Left cardiac atrium (tissue), 4 donors: ENCODE data around the gene CCDC9B. TPM values are rescaled to one million over a fixed set of nuclear protein-coding genes. Genes with fewer than 3 reads are reported as not detected.

Source experiments
- ATAC-seq, 2 donors: fragments of 200-7000 bp; cut with Tn5 transposase; one replicate each; pipeline ENCODE4 v1.9.1; 2020; ENCODE audit warnings: mild to moderate bottlenecking in 2 of 2, moderate library complexity in 2 of 2
- DNase-seq: peaks from one replicate; pipeline ENCODE4 v3.0.0-alpha.2; 2020
- intact Hi-C, 2 donors: fragments of 100-400 bp; cut with DNase I; formaldehyde crosslinking; loops; one replicate each; pipeline versions ENCODE4 v1.14.1 to v1.15.1; 2022 to 2023
- long read RNA-seq: library from polyadenylated mRNA; unstranded; transcript quantifications from one replicate; pipeline ENCODE4 v2.0.0, GENCODE V29; 2021
- total RNA-seq, 2 donors: library from RNA; stranded (reverse); fragmentation: NEBNext Ultra II Directional; extraction: Animal tissue kit (Norgen Biotek cat#: 25700); gene quantifications; one replicate each; pipeline ENCODE4 v1.2.1, GENCODE V29; 2021
- donor health status: DM: no; HTN: yes; CAD: no.
- donor health status: DM: no; HTN: yes; CAD: no; lungs with severe emphysema.
- donor health status: DM: yes; HTN: yes; CAD: no.
- donor health status: Dilated cardiomyopathy.

The CCDC9B gene
- total RNA-seq, result 10 to 100 TPM; 72.1 to 83.8 TPM
- long read RNA-seq, partial matches to known transcripts, result 4 of 8 reads
- long read RNA-seq, other reads (novel, unspliced or antisense), result 2 of 8 reads

DNA sequence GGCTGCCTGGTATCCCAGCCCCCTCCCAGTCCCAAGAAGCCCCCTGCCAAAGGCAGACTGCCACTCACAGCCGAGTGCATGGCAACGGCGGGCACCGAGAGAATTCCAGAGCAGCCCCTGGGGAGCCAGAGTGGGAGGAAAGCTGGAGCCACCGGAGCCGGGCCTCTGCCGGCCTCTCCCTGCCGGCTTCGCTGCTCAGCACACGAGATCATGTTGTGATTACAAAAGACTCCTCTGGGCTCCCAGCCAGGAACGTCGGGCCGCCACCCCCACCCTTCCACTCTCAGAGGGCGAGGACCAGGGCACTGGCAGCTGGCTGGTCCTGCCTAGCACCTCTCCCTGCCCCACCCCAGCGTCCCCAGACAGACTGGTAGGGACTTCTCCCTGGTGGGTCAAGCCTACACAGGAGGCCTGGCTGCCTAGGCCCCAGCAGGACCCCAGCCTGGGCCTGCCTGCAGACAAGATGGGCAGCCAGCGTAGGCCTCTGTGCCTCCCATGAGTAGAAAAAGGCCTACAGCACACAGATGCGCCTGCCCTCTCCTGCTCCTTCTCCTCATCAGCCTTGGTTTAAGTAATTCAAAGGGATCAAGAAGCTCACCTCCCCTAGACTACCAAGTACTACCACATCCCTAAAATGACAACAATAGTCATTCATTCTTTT is at the start of gene CCDC9B:
Gene CCDC9B, minus strand, starts transcription at position 200 of the 661 bp plus-strand sequence. Its CDS starts 120 bp downstream, at position 80.
- DNase-seq, result peak; percentile 91
- intact Hi-C loops, result loop anchor here in 1 of 2 donors (5.0 kb wide), 1 partner anchor 81 kb away; no protein-coding TSS in a partner anchor
- peak; percentile 76 to 78 for ATAC-seq

DNA sequence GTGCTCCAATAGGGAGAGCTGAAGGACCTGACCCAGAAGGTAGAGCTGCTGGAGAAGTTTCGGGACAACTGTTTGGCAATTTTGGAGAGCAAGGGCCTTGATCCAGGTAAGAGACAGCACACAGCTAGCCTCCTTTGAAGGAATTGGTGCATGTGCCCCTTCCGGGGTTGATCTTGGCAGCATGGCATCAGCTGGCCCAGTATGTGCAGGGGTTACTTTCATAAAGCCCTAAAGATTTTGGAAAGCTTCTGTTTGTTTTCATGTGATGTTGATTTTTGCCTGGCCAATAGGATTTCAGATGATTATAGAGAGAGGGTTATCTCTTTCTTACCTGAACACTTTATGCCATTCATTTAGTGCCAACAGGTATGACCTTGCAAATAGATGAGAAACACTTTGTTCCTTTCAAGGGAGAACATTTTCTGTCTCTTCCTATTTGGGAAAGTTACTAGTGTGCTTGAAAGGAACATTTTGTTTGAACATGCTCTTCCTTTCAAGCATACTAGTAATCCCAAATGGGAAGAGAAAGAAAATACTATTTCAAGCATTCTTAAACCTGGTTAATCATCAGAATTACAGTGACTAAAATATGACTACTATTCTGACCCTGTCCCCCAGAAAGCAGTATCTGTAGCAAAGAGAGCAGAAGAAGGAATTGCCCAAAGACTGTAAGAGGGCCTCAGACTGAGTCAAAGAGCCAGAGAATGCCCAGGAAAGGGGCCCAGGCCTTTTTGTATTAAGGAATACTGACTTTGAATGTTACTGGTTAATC is 49.3 kb upstream of the CCDC9B start:
- DNase-seq (no peak), ATAC-seq (peak in 1 of 2 donors; percentile 34)
- intact Hi-C loops, result no loop called here

DNA sequence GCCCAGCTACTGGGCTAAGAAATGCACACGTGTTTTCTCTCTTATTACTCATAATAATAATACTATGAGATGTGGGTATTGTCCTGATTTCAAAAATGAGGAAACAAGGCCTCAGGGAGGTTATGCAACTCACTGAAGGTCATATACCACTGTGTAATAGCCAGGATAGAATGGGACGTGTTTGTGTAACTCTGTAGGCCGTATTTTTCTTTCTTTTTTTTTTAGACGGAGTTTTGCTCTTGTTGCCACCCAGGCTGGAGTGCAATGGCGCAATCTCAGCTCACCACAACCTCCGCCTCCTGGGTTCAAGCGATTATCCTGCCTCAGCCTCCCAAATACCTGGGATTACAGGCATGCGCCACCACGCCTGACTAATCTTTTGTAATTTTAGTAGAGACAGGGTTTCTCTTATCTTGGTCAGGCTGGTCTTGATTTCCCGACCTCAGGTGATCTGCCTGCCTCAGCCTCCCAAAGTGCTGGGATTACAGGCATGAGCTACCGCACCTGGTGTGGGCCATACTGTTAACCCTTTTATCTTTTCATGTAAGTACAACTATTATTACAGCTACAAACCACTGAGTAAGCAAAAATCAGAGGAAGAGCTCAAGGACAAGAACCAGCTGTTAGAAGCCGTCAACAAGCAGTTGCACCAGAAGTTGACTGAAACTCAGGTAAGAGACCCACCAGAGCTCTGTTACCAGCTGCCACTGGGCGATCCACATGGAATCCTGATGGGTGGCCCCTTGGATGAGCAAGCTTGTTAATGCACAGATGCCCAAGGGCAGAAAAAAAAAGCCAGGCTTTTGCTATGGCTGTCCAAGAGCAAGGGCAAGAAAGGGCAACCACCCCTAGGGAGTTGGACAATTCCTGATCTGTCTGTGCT is 48.4 kb upstream of the CCDC9B start:
- intact Hi-C loops, result no loop called here
- ATAC-seq, result peak; percentile 71 to 77

DNA sequence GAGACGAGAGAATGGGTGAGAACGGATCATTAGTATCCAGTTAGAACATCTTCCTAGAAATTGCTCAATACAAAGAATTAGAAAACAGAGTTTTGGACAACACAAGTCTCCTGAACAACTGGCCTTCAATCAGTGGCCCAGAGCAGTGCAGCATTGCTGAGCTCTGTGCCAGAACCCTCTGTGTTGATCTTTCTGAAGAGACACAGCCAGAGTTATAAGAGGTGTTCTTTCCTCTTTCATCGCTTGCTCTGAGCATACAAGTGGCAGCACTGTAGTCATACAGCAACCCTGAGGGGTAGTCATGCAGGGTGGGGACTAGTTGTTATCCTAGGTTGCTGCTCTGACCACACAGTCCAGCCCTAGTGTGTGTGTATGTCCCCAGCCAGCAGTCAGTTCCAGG is 45.7 kb upstream of the CCDC9B start:
- ATAC-seq, result no peak

More for the DNA sequence above, 48.4 kb upstream of the CCDC9B start:
- no peak for DNase-seq

DNA sequence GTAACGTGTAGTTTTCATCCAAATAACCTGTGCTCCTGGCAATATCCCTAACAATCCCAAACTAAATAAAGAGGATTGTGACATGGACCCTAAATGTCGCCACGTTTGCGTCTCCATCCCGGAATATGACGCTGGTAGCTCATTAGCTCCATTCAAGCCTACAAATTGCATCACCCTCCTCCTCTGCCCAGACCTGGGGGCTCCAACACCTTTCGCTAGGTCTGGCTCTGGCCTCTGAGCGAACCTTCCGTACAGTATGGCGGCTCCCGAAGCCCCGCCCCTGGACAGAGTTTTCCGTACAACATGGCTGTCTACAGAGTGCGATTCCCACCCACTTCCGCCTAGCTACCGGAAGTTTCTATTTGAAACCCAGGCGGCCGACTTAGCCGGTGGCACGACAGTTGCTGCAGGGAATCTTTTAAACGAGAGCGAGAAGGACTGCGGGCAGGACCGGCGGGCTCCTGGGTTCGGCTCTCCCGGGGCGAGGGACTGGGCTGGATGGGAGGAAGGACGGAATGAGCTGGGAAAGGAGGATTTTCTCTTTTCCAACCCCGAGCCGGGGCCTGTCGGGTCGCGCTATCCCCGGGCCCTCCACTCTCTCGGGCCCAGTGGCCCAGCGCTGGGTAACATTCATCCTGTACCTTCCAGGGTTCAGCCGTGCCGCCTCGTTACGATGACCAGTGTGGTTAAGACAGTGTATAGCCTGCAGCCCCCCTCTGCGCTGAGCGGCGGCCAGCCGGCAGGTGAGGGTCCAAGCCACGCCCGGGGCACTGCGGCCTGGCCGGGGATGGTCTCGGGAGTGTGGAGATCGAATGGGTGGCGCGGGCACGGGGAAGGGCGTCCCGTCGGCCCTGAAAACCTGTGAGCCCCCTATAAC is 42.1 kb upstream of the CCDC9B start, which contains the start of gene KNSTRN:
Gene KNSTRN, plus strand, starts transcription at position 142 of the 877 bp plus-strand sequence. Its CDS starts 115 bp downstream, at position 257.
- intact Hi-C loops, result no loop called here
- peak; percentile 93 for DNase-seq
- peak; percentile 97 for ATAC-seq

More for the DNA sequence above, 45.7 kb upstream of the CCDC9B start:
- intact Hi-C loops, result no loop called here
- DNase-seq, result no peak

DNA sequence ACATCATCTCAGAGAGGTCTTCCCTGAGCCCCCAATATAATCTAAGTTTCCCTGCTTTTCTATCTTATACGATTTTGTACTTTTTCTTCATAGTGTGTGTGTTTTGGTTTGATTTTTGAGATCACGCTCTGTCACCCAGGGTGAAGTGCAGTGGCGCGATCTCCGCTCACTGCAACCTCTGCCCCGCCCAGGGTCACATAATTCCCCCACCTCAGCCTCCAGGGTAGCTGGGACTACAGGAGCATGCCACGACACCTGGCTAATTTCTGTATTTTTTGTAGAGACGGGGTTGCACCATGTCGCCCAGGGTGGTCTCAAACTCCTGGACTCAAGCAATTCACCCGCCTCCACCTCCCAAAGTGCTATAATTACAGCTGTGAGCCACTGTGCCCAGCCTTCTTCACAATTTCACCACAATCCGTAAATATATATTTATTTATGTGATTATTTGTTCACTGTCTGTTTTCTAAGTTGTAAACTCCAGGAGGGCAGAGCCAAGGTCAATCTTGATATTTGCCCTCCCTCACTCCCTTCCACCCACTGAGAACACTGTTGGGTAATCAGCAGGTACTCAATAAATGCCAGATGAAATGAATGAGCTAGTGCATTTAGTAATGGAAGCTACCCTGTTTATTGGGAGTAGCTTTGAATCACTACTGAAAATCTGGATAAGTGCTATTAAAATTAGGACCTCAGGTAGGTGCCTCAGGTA is 41.2 kb upstream of the CCDC9B start:
- no peak for DNase-seq
- ATAC-seq, result no peak
- intact Hi-C loops, result no loop called here

DNA sequence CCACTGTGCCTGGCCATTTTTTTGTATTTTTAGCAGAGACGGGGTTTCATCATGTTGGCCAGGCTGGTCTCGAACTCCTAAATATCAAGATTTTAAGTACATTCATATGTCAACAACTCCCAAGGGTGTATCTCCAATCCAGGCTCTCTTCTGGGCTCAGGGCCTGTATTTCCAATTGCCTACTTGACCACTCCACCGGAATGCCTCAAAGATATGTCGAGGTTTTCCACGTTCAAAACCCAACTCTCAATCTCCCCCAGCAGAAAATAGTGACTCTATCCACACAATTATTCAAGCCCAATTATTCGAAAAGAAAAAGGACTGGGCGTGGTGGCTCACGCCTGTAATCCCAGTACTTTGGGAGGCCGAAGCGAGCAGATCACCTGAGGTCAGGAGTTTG is 39.9 kb upstream of the CCDC9B start:
- no peak for DNase-seq
- intact Hi-C loops, result no loop called here

DNA sequence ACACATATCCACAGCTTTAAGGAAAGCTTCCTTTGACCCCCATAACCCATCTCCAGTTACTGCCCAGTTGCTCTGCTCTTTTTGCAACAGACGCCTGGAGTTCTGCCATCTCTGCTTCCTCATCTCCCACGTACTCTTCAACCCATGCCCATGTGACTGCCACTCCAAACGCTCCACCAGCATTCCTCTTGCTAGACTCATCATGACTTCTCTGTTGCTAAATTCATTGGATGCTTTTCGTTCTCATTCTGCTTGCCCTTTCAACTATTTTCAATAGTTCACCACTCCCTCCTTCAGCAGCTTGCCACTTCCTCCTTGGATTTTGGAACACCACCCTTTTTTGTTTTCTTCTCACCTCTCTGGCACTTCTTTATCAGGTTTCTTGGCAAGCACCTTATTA is 39.1 kb upstream of the CCDC9B start:
- peak; percentile 80 for DNase-seq
- intact Hi-C loops, result no loop called here
- peak; percentile 80 to 89 for ATAC-seq

More for the DNA sequence above, 39.9 kb upstream of the CCDC9B start:
- ATAC-seq, result no peak

DNA sequence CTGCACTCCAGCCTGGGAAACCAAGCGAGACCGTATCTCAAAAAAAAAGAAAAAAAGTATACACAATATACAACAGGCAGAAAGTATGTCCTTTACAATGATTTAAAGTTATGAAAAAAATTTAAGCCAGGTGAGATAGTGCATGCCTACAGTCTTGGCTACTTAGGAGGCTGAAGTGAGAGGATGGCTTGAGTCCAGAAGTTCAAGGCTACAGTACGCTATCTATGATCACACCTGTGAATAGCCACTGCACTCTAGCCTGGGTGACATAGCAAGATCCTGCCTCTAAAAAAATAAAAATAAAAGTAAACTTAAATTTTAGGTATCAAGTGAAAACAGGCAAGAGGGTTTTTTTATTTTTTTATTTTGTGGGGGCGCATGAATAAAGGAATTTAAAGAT is 38.6 kb upstream of the CCDC9B start:
- no peak for ATAC-seq
- DNase-seq, result no peak
- intact Hi-C loops, result no loop called here

DNA sequence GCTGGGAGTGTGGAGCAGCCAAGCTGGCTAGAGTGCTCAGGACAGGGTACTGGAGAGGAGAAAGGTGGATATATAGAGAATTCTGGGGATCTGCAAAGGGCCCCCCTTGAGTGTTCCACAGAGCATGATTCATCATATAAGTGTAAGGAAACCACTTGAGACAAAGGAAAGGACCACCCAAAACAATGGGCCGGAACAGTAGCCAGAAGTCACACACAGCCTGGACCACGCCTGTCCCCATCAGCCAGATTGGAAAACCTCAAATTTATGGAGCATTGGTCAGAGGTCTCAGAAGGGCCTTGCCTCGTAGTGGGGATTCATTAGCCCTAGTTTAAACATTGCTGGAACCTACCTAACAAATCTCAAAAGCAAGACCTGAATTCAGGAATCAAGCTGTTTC is 36.9 kb upstream of the CCDC9B start:
- ATAC-seq (no peak), DNase-seq (no peak)
- intact Hi-C loops, result no loop called here

DNA sequence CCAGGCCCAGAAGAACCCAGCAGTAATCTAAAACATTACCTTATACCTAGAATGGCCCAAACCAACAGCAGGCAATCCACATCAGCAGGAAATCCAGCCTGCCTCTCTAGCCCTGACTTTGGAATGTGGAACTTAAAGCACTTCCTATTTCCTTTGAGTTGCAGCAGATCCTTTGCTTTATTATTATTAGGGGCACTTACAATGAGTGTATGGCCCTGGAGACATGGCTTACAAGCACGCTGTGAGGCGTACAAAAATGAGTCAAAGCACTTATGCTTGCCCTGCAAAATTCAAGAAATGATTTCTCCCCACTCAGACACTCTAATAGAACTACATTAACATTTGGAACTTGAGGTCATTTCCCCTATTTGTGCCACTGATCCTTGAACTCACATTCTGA is 32.2 kb upstream of the CCDC9B start:
- intact Hi-C loops, result no loop called here
- no peak for ATAC-seq
- DNase-seq, result no peak

DNA sequence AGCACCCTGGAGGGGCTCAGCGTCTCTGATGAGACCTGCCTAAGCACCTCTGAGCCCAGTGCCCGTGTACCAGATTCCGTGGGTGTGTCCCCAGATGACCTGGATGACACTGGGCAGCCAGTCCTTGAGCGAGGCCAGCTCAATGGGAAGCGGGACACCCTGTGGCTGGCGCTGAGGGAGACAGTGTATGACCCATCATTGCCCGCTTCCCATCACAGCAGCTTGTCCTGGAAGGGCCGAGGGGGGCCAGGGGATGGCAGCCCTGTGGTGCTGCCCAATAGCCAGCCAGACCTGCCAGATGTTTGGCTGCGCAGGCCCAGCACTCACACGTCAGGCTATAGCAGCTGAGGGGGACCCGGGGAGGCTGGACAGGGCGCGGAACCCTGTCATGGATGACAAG is 29.2 kb upstream of the CCDC9B start:
- intact Hi-C loops, result loop anchor here (2.0 to 10.0 kb wide), 2 partner anchors 45 to 51 kb away; no protein-coding TSS in a partner anchor
- no peak for DNase-seq
- ATAC-seq, result no peak

DNA sequence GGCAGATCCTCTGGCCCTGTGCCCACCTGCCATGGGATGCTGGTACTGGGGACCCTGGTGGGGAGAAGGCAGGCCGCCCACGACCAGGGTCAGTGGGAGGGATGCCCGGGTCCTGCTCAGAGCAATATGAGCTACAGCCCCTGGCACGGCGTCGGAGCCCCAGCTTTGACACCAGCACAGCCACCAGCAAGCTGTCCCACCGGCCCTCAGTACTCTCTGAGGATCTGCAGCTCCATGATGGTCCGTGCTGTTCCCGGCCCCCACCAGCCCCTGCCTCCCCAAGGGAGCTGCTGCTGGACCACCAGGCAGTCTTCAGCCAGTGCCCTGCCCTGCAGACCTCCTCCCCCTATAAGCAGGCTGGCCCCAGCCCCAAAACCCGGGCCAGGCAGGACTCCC is 28.7 kb upstream of the CCDC9B start:
- intact Hi-C loops, result loop anchor here (2.0 to 10.0 kb wide), 2 partner anchors 45 to 51 kb away; no protein-coding TSS in a partner anchor
- ATAC-seq (no peak), DNase-seq (no peak)

DNA sequence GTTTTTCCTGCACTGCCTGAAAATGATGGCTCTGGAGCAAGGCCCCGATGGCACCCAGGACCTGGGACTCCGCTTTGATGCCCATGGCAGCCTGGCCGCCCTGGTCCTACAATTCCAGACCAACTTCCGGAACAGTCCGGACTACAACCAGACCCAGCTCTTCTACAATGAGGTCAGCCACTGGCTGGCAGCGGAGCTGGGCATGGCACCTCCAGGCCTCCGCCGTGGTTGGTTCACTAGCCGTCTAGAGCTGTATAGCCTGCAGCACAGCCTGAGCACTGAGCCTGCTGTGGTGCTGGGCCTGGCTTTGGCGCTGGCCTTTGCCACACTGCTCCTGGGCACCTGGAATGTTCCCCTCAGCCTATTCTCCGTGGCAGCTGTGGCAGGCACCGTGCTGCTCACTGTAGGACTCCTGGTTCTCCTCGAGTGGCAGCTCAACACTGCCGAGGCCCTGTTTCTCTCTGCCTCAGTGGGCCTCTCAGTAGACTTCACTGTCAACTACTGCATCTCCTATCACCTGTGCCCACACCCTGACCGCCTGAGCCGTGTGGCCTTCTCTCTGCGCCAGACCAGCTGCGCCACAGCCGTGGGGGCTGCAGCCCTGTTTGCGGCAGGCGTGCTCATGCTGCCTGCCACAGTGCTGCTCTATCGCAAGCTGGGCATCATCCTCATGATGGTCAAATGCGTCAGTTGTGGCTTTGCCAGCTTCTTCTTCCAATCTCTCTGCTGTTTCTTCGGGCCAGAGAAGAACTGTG is 28.2 kb upstream of the CCDC9B start:
- DNase-seq (no peak), ATAC-seq (no peak)
- intact Hi-C loops, result loop anchor here (2.0 to 10.0 kb wide), 2 partner anchors 46 to 52 kb away; no protein-coding TSS in a partner anchor

DNA sequence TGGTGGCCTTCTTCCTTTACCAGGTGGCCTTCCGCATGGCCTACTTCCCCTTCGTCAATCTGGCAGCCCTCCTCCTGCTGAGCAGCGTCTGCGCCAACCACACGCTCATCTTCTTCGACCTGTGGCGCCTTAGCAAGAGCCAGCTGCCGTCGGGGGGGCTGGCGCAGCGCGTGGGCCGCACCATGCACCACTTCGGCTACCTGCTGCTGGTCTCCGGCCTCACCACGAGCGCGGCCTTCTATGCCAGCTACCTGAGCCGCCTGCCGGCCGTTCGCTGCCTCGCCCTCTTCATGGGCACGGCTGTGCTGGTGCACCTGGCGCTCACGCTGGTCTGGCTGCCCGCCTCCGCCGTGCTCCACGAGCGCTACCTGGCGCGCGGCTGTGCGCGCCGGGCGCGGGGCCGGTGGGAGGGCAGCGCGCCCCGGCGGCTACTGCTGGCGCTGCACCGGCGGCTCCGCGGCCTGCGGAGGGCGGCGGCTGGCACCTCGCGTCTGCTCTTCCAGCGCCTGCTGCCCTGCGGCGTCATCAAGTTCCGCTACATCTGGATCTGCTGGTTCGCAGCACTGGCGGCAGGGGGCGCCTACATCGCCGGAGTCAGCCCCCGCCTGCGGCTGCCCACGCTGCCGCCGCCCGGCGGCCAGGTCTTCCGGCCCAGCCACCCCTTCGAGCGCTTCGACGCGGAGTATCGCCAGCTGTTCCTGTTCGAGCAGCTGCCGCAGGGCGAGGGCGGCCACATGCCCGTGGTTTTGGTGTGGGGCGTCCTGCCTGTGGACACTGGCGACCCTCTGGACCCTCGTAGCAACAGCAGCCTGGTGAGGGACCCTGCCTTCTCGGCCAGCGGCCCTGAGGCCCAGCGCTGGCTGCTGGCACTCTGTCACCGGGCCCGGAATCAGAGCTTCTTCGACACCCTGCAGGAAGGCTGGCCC is 27.2 kb upstream of the CCDC9B start:
- intact Hi-C loops, result loop anchor here (2.0 to 10.0 kb wide), 2 partner anchors 47 to 53 kb away; no protein-coding TSS in a partner anchor
- ATAC-seq (peak; percentile 80 to 83), DNase-seq (peak; percentile 89)

DNA sequence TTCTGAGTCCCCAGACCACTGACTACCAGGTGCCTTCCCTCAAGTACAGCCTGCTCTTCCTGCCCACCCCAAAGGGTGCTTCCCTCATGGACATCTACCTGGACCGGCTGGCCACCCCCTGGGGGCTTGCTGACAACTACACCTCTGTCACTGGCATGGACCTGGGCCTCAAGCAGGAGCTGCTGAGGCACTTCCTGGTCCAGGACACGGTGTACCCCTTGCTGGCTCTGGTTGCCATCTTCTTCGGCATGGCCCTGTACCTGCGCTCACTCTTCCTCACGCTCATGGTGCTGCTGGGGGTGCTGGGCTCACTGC is 26.6 kb upstream of the CCDC9B start:
- intact Hi-C loops, result loop anchor here in 1 of 2 donors (10.0 kb wide), 1 partner anchor 47 kb away; no protein-coding TSS in a partner anchor
- ATAC-seq, result peak; percentile 0
- no peak for DNase-seq
